Liver (tissue), 3 donors: ENCODE data around the gene KIRREL3.

Experiments used
- ATF3 ChIP-seq: IDR thresholded peaks from 2 replicates; pipeline ENCODE4 v1.6.1; 2016; ENCODE audit warnings: antibody characterized with exemption
- CTCF ChIP-seq: fragments of 150-350 bp; IDR thresholded peaks from 2 replicates; pipeline ENCODE4 v1.5.1; 2017; ENCODE audit warnings: improper control_type of control experiment, low read depth, low read length; ENCODE audit not compliant: missing input control
- EGR1 ChIP-seq, 2 donors: IDR thresholded peaks; 2 replicates each; pipeline ENCODE4 v1.6.1; 2016 to 2018; ENCODE audit warnings: antibody characterized with exemption in 2 of 2, low read depth in 2 of 2
- JUND ChIP-seq, 2 donors: IDR thresholded peaks; 2 replicates each; pipeline ENCODE4 v1.6.1; 2016; ENCODE audit warnings: antibody characterized with exemption in 2 of 2
- MAX ChIP-seq: IDR thresholded peaks from 2 replicates; pipeline ENCODE4 v1.6.1; 2016; ENCODE audit warnings: antibody characterized with exemption
- RAD21 ChIP-seq, 2 donors: IDR thresholded peaks; 2 replicates each; pipeline ENCODE4 v1.6.1; 2016; ENCODE audit warnings: antibody characterized with exemption in 2 of 2, mild to moderate bottlenecking in 2 of 2
- REST ChIP-seq: IDR thresholded peaks from 2 replicates; pipeline ENCODE4 v1.6.1; 2016; ENCODE audit warnings: antibody characterized with exemption, mild to moderate bottlenecking
- SP1 ChIP-seq: IDR thresholded peaks from 2 replicates; pipeline ENCODE4 v1.6.1; 2018; ENCODE audit warnings: antibody characterized with exemption, mild to moderate bottlenecking
- donor health status: healthy.
- donor health status: healthy.

GRCh38 chr11:126707498-126707897, 293.1 kb downstream of the KIRREL3 start:
- TF ChIP-seq CTCF (no peak), REST (no peak), MAX (no peak), RAD21 (IDR thresholded peaks at IDR 0.05) (no peak), ATF3 (no peak), SP1 (no peak), JUND (IDR thresholded peaks at IDR 0.05) (no peak), EGR1 (IDR thresholded peaks at IDR 0.05; ENCODE audit: low read depth in 2 of 2) (no peak)
